ENCODE data around the gene IFNL1.

IFNL1 gene

GRCh38 chr19:39321832-39322176 is 25.6 kb downstream of the IFNL1 start:
- H3K27me3 Mint-ChIP-seq (ENCODE audit: low read depth, poor library complexity) = peaks cover 56% of the 10 kb centered on the region
- no peak for DNase-seq
- TF ChIP-seq, protein P1, sequence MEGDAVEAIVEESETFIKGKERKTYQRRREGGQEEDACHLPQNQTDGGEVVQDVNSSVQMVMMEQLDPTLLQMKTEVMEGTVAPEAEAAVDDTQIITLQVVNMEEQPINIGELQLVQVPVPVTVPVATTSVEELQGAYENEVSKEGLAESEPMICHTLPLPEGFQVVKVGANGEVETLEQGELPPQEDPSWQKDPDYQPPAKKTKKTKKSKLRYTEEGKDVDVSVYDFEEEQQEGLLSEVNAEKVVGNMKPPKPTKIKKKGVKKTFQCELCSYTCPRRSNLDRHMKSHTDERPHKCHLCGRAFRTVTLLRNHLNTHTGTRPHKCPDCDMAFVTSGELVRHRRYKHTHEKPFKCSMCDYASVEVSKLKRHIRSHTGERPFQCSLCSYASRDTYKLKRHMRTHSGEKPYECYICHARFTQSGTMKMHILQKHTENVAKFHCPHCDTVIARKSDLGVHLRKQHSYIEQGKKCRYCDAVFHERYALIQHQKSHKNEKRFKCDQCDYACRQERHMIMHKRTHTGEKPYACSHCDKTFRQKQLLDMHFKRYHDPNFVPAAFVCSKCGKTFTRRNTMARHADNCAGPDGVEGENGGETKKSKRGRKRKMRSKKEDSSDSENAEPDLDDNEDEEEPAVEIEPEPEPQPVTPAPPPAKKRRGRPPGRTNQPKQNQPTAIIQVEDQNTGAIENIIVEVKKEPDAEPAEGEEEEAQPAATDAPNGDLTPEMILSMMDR (IDR thresholded peaks at IDR 0.05) = no peak
- H3K4me3 Mint-ChIP-seq = peak overlapping the region; percentile 82
- no peak overlapping the region for H3K27ac Mint-ChIP-seq
- no peaks in the 10 kb centered on the region for H3K9me3 Mint-ChIP-seq
- H3K4me1 Mint-ChIP-seq = peaks cover 17% of the 10 kb centered on the region
- no peaks in the 10 kb centered on the region for H3K36me3 Mint-ChIP-seq (ENCODE audit: low read depth)

- Mint-ChIP-seq H3K4me1 (peaks cover 25% of the 10 kb centered on the region), H3K4me3 (no peak overlapping the region), H3K27ac (no peak overlapping the region), H3K27me3 (ENCODE audit: low read depth, poor library complexity) (peaks cover 52% of the 10 kb centered on the region), H3K36me3 (ENCODE audit: low read depth) (no peaks in the 10 kb centered on the region), H3K9me3 (no peaks in the 10 kb centered on the region)
- DNase-seq = no peak
- TF ChIP-seq, protein P1 (IDR thresholded peaks at IDR 0.05) = no peak
Measured at GRCh38 chr19:39324242-39324842, 28.1 kb downstream of the IFNL1 start.

DNA sequence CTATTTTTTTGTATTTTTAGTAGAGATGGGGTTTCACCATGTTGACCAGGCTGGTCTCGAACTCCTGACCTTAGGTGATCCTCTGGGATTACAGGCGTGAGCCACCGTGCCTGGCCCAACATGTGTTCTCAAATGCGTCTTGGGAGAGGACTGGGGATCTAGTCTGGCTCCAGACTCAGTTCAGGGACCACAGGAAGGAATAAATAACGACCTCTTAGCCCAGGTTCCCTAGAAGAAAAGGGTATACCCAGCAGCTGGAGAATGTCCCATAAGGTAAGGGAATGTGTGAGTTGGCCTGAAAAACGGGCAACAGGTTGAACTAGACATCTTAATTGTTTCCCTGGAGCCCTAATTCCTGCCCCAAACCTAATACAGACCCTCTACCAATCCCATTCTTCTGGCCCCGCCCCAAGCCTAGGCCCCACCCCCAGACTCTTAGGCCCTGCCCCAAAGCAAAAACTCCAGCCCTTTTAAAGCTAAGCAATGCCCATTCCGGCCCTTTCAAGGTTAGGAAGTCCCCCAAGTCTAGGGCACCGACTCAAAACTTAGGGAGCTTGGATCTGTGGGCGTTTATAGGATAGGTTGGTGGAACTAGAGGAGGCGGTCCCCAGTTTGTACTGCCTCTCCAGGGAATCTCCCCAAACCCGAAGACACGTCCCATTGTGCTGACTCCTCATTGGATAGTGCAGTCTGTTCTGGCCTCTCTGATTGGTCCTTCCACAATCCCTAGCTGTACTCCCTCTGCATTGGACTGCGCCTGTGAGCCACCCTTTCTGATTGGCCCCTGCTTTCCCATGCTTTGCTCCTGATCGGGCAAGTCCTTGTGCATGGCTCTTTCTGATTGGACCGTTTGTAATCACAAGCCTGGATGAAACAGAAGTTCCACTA is 29.8 kb downstream of the IFNL1 start:
- H3K9me3 Mint-ChIP-seq = no peaks in the 10 kb centered on the region
- H3K27ac Mint-ChIP-seq = peak overlapping the region; percentile 61
- peaks cover 15% of the 10 kb centered on the region for H3K4me1 Mint-ChIP-seq
- no peaks in the 10 kb centered on the region for H3K36me3 Mint-ChIP-seq (ENCODE audit: low read depth)
- no peak for DNase-seq
- H3K4me3 Mint-ChIP-seq = no peak overlapping the region
- TF ChIP-seq, protein P1 (IDR thresholded peaks at IDR 0.05) = no peak
- peaks cover 59% of the 10 kb centered on the region for H3K27me3 Mint-ChIP-seq (ENCODE audit: low read depth, poor library complexity)

DNA sequence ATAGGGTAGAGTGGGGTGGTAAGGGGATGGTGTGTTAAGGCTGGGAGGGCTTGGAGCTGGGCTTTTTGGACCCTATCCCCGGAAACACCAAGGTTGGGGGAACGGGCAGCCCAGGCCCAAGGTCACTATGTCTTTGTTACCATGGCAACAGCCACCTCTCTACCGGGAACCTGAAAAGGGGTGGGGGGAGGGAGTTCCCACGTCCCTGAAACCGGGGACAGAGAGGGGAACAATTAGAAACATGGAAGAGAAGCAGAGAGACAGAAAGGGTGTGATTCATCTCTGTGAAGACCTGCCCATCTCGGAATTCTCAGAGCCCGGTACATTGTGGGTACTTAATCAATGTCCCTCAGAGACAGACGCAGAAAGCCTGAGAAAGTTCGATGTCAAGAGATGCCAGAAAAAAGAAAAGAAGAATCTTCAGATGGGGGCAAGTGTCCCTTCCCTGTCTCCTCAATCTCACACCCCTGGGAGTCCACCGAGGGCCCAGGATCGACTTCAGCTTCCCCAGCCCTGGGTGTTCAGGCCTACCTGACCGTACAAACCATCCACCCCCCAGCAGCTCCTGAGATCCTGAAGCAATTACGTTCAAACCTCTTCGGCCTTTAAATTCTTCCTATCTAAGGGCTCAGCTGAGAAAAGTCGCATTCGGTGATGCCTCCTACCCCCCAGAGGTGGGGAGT is 31.3 kb downstream of the IFNL1 start:
- no peaks in the 10 kb centered on the region for H3K36me3 Mint-ChIP-seq (ENCODE audit: low read depth)
- no peak for DNase-seq
- H3K4me3 Mint-ChIP-seq = no peak overlapping the region
- TF ChIP-seq, protein P1 (IDR thresholded peaks at IDR 0.05) = no peak
- H3K27me3 Mint-ChIP-seq (ENCODE audit: low read depth, poor library complexity) = peaks cover 46% of the 10 kb centered on the region
- no peak overlapping the region for H3K27ac Mint-ChIP-seq
- H3K9me3 Mint-ChIP-seq = no peaks in the 10 kb centered on the region
- peaks cover 15% of the 10 kb centered on the region for H3K4me1 Mint-ChIP-seq

GRCh38 chr19:39328046-39328705 is 32.0 kb downstream of the IFNL1 start:
- Mint-ChIP-seq H3K4me3 (no peak overlapping the region), H3K36me3 (ENCODE audit: low read depth) (no peaks in the 10 kb centered on the region), H3K27me3 (ENCODE audit: low read depth, poor library complexity) (peaks cover 42% of the 10 kb centered on the region), H3K9me3 (no peaks in the 10 kb centered on the region), H3K4me1 (peaks cover 15% of the 10 kb centered on the region), H3K27ac (no peak overlapping the region)
- peak; percentile 94 for DNase-seq
- TF ChIP-seq, protein P1 (IDR thresholded peaks at IDR 0.05) = peak; percentile 95
